Measurements from ENCODE around the gene ATMIN.

The ATMIN gene

GRCh38 chr16:81006813-81007695 lies 28.6 kb upstream of the ATMIN start, which contains the start of the genes CENPN and CMC2:
Gene CENPN (plus strand): TSS chr16:81007214. CDS start chr16:81011940, 4,726 bp downstream.
Gene CMC2 (minus strand): TSS chr16:81006885. CDS start chr16:80997394, 9,491 bp downstream.
- peak; percentile 96 to 98 for DNase-seq

- DNase-seq, result no peak
Measured at GRCh38 chr16:81008505-81008789, 27.2 kb upstream of the ATMIN start.

GRCh38 chr16:81012974-81013373 lies 22.7 kb upstream of the ATMIN start:
- DNase-seq, result no peak

GRCh38 chr16:81014672-81015071 lies 21.0 kb upstream of the ATMIN start:
- DNase-seq, result no peak

GRCh38 chr16:81018496-81018895 lies 17.1 kb upstream of the ATMIN start:
- DNase-seq, result no peak

- no peak for DNase-seq
Measured at GRCh38 chr16:81026429-81026828, 9.2 kb upstream of the ATMIN start.

- no peak for DNase-seq
Measured at GRCh38 chr16:81029930-81030604, 5.6 kb upstream of the ATMIN start.

- peak; percentile 27 to 45 for DNase-seq
Measured at GRCh38 chr16:81035975-81036750, 521 bp downstream of the ATMIN start.

- DNase-seq, result no peak
Measured at GRCh38 chr16:81036751-81037350, 1.2 kb downstream of the ATMIN start.

- DNase-seq, result no peak
Measured at GRCh38 chr16:81040131-81040530, 4.5 kb downstream of the ATMIN start.

GRCh38 chr16:81040842-81041241 lies 5.2 kb downstream of the ATMIN start:
- DNase-seq, result no peak

GRCh38 chr16:81041696-81042095 lies 6.1 kb downstream of the ATMIN start:
- DNase-seq, result no peak

- no peak for DNase-seq
Measured at GRCh38 chr16:81042821-81043220, 7.2 kb downstream of the ATMIN start.

GRCh38 chr16:81053761-81054160 lies 18.1 kb downstream of the ATMIN start:
- no peak for DNase-seq

GRCh38 chr16:81060576-81061306 lies 25.1 kb downstream of the ATMIN start:
- DNase-seq, result no peak

GRCh38 chr16:81061307-81061640 lies 25.6 kb downstream of the ATMIN start:
- DNase-seq, result no peak

GRCh38 chr16:81061871-81062608 lies 26.4 kb downstream of the ATMIN start:
- DNase-seq, result no peak

- DNase-seq, result no peak
Measured at GRCh38 chr16:81066681-81067080, 31.0 kb downstream of the ATMIN start.

- no peak for DNase-seq
Measured at GRCh38 chr16:81067166-81067565, 31.5 kb downstream of the ATMIN start.

- no peak for DNase-seq
Measured at GRCh38 chr16:81069063-81069462, 33.4 kb downstream of the ATMIN start.

- no peak for DNase-seq
Measured at GRCh38 chr16:81070979-81071378, 35.3 kb downstream of the ATMIN start.

GRCh38 chr16:81071805-81072204 lies 36.2 kb downstream of the ATMIN start:
- no peak for DNase-seq

Data from activated CD4-positive, alpha-beta T cell treated with anti-CD3 and anti-CD28 coated beads for 4 hours (primary cell).